Endothelial cell (in vitro differentiated cells): ENCODE data around the gene PHACTR2. TPM values are rescaled to one million over a fixed set of nuclear protein-coding genes. Genes with fewer than 3 reads are reported as not detected.

Source experiments
- DNase-seq: peaks from one replicate; pipeline ENCODE4 v3.0.0; 2021; ENCODE audit warnings: low spot score
- H3K27ac Mint-ChIP-seq: one replicate; pipeline ENCODE4 v1.8.0; 2021; ENCODE audit warnings: mixed read lengths, inconsistent platforms; ENCODE audit not compliant: unreplicated experiment
- H3K27me3 Mint-ChIP-seq: one replicate; pipeline ENCODE4 v1.8.0; 2021; ENCODE audit warnings: mild to moderate bottlenecking, moderate library complexity, mixed read lengths, inconsistent platforms; ENCODE audit not compliant: unreplicated experiment
- H3K36me3 Mint-ChIP-seq: one replicate; pipeline ENCODE4 v1.8.0; 2021; ENCODE audit warnings: mild to moderate bottlenecking, low read depth, mixed read lengths, inconsistent platforms; ENCODE audit not compliant: unreplicated experiment
- H3K4me1 Mint-ChIP-seq: one replicate; pipeline ENCODE4 v1.8.0; 2021; ENCODE audit warnings: mild to moderate bottlenecking, mixed read lengths, inconsistent platforms; ENCODE audit not compliant: unreplicated experiment
- H3K4me3 Mint-ChIP-seq: one replicate; pipeline ENCODE4 v1.8.0; 2021; ENCODE audit warnings: mild to moderate bottlenecking, mixed read lengths, inconsistent platforms; ENCODE audit not compliant: unreplicated experiment
- H3K9me3 Mint-ChIP-seq: one replicate; pipeline ENCODE4 v1.8.0; 2021; ENCODE audit warnings: mixed read lengths, inconsistent platforms; ENCODE audit not compliant: unreplicated experiment
- CTCF ChIP-seq: fragments of 200-600 bp; sonication (generic); IDR thresholded peaks from one replicate; pipeline ENCODE4 v1.5.0; 2021; ENCODE audit warnings: antibody characterized with exemption; ENCODE audit not compliant: unreplicated experiment
- total RNA-seq: library from RNA; stranded (reverse); fragmentation: NEBNext Ultra II Directional; extraction: Animal tissue kit (Norgen Biotek cat#: 25700); gene quantifications from one replicate; pipeline ENCODE4 v1.2.1, GENCODE V29; 2021; ENCODE audit not compliant: unreplicated experiment

The PHACTR2 gene
- total RNA-seq, 1 donor from 2014 or later = 181 TPM

GRCh38 chr6:143817621-143818020, 139.9 kb downstream of the PHACTR2 start:
- H3K36me3 Mint-ChIP-seq = peaks cover 32% of the 10 kb centered on the region
- DNase-seq = no peak
- no peak overlapping the region for H3K27ac Mint-ChIP-seq
- H3K4me1 Mint-ChIP-seq = peaks cover 15% of the 10 kb centered on the region
- TF ChIP-seq CTCF = no peak
- peaks cover 5% of the 10 kb centered on the region for H3K27me3 Mint-ChIP-seq
- no peaks in the 10 kb centered on the region for H3K9me3 Mint-ChIP-seq
- peak overlapping the region; percentile 3 for H3K4me3 Mint-ChIP-seq

DNA sequence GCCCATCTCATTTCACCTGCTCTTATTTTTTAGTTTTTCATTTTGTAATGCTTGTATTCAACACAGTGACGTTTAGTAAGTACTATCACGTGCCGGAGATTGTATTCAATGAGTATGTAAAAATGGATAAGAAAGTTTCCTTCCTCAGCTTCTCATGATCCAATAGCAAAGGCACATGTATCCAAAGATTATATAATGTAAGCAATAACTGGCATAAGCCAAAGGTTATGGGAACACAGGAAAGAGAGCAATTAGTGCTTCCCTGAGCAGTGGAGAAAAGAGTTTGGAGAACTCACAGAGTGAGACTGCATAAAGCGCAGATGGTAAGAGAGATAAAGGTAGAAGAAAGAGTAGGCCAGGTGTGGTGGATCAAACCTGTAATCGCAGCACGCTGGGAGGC, 143.6 kb downstream of the PHACTR2 start:
- TF ChIP-seq CTCF = no peak
- Mint-ChIP-seq H3K9me3 (no peaks in the 10 kb centered on the region), H3K27ac (no peak overlapping the region), H3K27me3 (peaks cover 5% of the 10 kb centered on the region), H3K4me1 (peaks cover 39% of the 10 kb centered on the region), H3K4me3 (no peak overlapping the region), H3K36me3 (peaks cover 32% of the 10 kb centered on the region)
- DNase-seq = no peak

GRCh38 chr6:143822584-143823024, 144.8 kb downstream of the PHACTR2 start:
- no peak for DNase-seq
- Mint-ChIP-seq H3K36me3 (peaks cover 27% of the 10 kb centered on the region), H3K27me3 (peaks cover 1% of the 10 kb centered on the region), H3K4me1 (peaks cover 39% of the 10 kb centered on the region), H3K9me3 (no peaks in the 10 kb centered on the region), H3K4me3 (no peak overlapping the region), H3K27ac (peak overlapping the region; percentile 39)
- no peak for TF ChIP-seq CTCF

DNA sequence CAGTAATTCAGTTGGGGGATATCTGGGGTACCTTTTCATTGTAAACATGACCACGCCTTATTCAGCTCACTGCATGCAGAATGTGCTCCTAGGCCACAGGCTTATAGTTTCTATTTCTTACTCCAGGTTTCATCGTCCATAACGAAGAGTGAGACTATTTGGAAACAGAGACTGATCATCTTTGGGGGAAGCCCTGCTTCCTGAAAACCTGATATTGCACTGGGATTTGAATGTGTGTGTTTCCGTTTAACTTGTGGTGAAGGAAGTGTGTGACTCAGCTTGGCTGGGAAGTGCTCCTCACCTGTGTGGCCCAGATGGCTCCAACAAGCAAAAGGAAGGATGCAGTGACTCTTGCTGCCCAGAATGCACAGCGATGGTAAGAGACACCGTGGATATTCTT, 145.8 kb downstream of the PHACTR2 start:
- no peak for DNase-seq
- peaks cover 26% of the 10 kb centered on the region for H3K36me3 Mint-ChIP-seq

DNA sequence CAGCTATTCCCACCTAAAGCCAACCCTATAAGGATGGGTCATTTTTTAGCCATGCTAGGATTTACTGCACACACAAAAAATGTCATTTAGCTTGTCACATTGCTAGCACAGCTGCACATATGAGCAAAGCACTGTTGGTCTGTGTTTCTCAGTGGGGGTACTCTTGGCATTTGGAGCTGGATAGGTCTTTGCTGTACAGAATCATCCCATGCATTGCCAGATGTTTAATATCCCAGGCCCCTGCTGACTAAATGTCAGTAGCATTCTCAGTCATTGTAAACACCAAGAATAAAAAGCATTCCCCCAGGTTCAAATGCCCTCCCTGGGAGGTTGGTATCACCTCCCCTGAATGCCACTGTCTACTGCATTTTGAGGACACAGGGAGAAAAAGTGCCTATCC, 150.8 kb downstream of the PHACTR2 start:
- Mint-ChIP-seq H3K9me3 (no peaks in the 10 kb centered on the region), H3K27me3 (no peaks in the 10 kb centered on the region), H3K36me3 (peaks cover 5% of the 10 kb centered on the region), H3K4me1 (peaks cover 16% of the 10 kb centered on the region), H3K27ac (no peak overlapping the region), H3K4me3 (no peak overlapping the region)
- DNase-seq = no peak
- TF ChIP-seq CTCF = no peak

More for the DNA sequence above, 145.8 kb downstream of the PHACTR2 start:
- TF ChIP-seq CTCF = no peak
- Mint-ChIP-seq H3K4me3 (peak overlapping the region; percentile 32), H3K27me3 (no peaks in the 10 kb centered on the region), H3K27ac (peak overlapping the region; percentile 73), H3K9me3 (no peaks in the 10 kb centered on the region), H3K4me1 (peaks cover 39% of the 10 kb centered on the region)
